ENCODE data around the gene FAM107A.

DNA sequence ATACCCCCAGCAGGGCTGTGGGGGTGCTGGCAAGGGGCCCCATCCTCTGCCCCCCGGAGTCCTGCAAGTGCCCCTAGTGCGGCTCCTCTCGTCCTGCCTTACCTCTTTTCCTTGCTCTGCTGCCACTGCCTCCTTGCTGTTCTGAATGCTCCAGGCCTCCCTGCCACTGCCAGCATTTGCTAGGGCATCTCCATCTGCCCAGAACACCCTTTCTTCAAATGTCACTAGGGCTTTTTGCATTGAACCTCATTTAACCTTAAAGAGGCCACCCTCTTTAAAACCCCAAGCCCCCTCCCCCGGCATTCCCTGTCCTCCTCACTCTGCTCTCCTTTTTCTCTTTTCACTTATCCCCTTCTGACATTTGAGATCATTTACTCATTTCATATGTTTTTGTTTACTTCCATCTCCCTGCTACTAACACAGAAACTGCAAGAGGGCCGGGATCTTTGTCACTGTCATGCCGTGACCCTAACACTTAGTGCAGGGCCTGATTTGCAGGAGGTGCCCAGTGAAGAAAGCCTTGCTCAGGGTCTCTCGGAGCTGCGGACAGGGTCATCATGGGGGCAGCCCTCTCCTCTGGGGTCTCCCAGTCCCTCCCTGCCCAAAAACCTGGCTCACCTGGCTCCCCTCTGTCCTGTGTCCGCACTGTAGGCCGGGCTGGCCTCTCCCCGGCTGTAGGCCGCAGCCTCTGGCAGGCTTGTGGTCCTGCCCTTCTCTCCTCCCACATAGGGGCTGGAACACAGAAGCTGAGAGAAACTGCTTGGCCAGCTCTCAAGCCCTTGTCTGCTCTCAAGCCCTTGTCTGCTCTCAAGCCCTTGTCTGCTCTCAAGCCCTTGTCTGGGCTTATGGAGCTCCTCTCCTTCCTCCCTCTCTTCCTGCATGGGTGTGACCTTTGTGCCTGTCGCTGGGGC, 40.4 kb downstream of the FAM107A start, which contains the start of gene ACOX2:
- TF ChIP-seq, protein P1, sequence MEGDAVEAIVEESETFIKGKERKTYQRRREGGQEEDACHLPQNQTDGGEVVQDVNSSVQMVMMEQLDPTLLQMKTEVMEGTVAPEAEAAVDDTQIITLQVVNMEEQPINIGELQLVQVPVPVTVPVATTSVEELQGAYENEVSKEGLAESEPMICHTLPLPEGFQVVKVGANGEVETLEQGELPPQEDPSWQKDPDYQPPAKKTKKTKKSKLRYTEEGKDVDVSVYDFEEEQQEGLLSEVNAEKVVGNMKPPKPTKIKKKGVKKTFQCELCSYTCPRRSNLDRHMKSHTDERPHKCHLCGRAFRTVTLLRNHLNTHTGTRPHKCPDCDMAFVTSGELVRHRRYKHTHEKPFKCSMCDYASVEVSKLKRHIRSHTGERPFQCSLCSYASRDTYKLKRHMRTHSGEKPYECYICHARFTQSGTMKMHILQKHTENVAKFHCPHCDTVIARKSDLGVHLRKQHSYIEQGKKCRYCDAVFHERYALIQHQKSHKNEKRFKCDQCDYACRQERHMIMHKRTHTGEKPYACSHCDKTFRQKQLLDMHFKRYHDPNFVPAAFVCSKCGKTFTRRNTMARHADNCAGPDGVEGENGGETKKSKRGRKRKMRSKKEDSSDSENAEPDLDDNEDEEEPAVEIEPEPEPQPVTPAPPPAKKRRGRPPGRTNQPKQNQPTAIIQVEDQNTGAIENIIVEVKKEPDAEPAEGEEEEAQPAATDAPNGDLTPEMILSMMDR (conservative IDR thresholded peaks at IDR 0.05; ENCODE audit: low read length): no peak
- TF ChIP-seq EZH2phosphoT487 (IDR thresholded peaks at IDR 0.05; ENCODE audit: borderline replicate concordance): no peak

All from Loucy (cell line).